SK-N-SH treated with all-trans-retinoic acid at 6 μM for 48 hours (cell line): Measurements from ENCODE around the gene TEC.

Source experiments
- ARNTL ChIP-seq: fragments of 450-650 bp; formaldehyde crosslinking; IDR thresholded peaks from 2 replicates; pipeline ENCODE4 v1.5.0; 2020; ENCODE audit warnings: low read depth, mild to moderate bottlenecking, moderate library complexity, borderline replicate concordance
- BACH2 ChIP-seq: fragments of 250-450 bp; sonication (Bioruptor Pico); IDR thresholded peaks from 2 replicates; pipeline ENCODE4 v1.9.0; 2021; ENCODE audit warnings: mild to moderate bottlenecking, borderline replicate concordance
- CSRNP3 ChIP-seq: fragments of 250-450 bp; sonication (Bioruptor Pico); IDR thresholded peaks from 2 replicates; pipeline ENCODE4 v1.5.1; 2021; ENCODE audit warnings: mild to moderate bottlenecking, moderate library complexity
- ESRRG ChIP-seq: fragments of 250-450 bp; sonication (Bioruptor Pico); IDR thresholded peaks from 2 replicates; pipeline ENCODE4 v1.6.1; 2021; ENCODE audit warnings: mild to moderate bottlenecking
- ISL1 ChIP-seq: fragments of 250-450 bp; sonication (Bioruptor Pico); IDR thresholded peaks from 2 replicates; pipeline ENCODE4 v2.1.2; 2022; ENCODE audit warnings: mild to moderate bottlenecking, moderate library complexity
- OSR1 ChIP-seq: fragments of 250-450 bp; sonication (Bioruptor Pico); IDR thresholded peaks from 2 replicates; pipeline ENCODE4 v1.8.0; 2022; ENCODE audit warnings: moderate library complexity, mild to moderate bottlenecking, inconsistent platforms
- PATZ1 ChIP-seq: fragments of 250-450 bp; sonication (Bioruptor Pico); IDR thresholded peaks from 2 replicates; pipeline ENCODE4 v1.8.0; 2020; ENCODE audit warnings: mild to moderate bottlenecking, moderate library complexity, borderline replicate concordance
- POU6F1 ChIP-seq: fragments of 250-450 bp; sonication (Bioruptor Pico); IDR thresholded peaks from 2 replicates; pipeline ENCODE4 v1.8.0; 2021; ENCODE audit warnings: low read depth, mild to moderate bottlenecking, moderate library complexity, borderline replicate concordance
- TCF4 ChIP-seq: fragments of 250-450 bp; sonication (Bioruptor Pico); IDR thresholded peaks from 2 replicates; pipeline ENCODE4 v1.8.0; 2021; ENCODE audit warnings: mild to moderate bottlenecking, moderate library complexity, borderline replicate concordance
- ZFP3 ChIP-seq: fragments of 250-450 bp; sonication (Bioruptor Pico); IDR thresholded peaks from 2 replicates; pipeline ENCODE4 v1.5.0; 2020; ENCODE audit warnings: mild to moderate bottlenecking, moderate library complexity
- ZFP30 ChIP-seq: fragments of 450-650 bp; formaldehyde crosslinking; IDR thresholded peaks from 2 replicates; pipeline ENCODE4 v1.5.0; 2022; ENCODE audit warnings: mild to moderate bottlenecking, moderate library complexity

DNA sequence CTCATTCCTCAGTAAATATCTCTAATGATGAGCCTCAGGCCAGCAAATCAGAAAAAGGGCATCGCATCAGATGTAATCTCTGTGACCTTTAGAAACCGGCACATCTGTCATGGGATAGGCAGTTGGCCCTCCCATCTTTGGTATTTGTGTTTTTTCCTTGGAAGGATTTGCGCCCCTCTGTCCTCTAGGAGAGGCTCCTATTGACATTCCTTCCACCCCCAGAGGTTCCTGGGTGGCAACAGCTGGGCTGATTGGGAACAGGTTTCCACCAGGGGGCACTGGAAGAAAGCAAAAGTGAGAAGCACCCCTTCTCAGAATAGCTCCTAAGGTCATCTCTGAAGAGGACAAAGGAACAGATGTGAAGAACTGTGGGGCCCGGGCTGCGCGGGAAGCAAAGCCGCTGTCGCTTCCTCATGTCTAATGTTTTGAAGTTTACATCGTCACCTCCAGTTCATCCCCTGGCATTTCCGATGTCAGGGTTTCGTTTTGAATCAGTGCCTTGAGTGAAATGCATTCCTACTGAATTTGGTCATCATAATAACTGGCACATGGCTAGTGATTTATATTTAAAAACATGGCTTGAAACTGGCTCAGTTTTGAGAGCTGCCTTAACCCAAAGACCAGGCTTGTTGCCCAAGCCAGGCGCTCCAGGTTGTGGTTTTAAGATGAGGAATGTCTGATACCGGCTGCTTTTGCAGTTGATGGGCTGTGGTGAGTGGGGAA is 141.8 kb downstream of the TEC start:
- no peak; the same call in 1 of the 2 replicates for TF ChIP-seq PATZ1 (CRISPR knock-in tag)
- no peak for TF ChIP-seq OSR1 (CRISPR knock-in tag)
- no peak for TF ChIP-seq ARNTL (CRISPR knock-in tag)
- TF ChIP-seq ZFP3 (CRISPR knock-in tag), result no peak
- no peak for TF ChIP-seq ZFP30
- TF ChIP-seq CSRNP3 (CRISPR knock-in tag), result 0 out of 2 replicates have a peak, but pooled peaks have one; percentile 21
- no peak for TF ChIP-seq TCF4
- no peak for TF ChIP-seq ESRRG (CRISPR knock-in tag)
- peak; percentile 87 for TF ChIP-seq ISL1 (CRISPR knock-in tag)
- TF ChIP-seq BACH2 (CRISPR knock-in tag), result no peak
- TF ChIP-seq POU6F1 (CRISPR knock-in tag), result no peak
